SK-N-MC (cell line): ENCODE measurements around the gene GPM6B.

Source experiments
- EZH2 ChIP-seq: fragments of 200-600 bp; sonication (generic); IDR thresholded peaks from one replicate; pipeline ENCODE4 v1.6.1; 2017; ENCODE audit warnings: antibody characterized with exemption
- POLR2AphosphoS5 ChIP-seq: IDR thresholded peaks from 2 replicates; pipeline ENCODE4 v1.6.1; 2012; ENCODE audit warnings: mild to moderate bottlenecking, low read depth, low read length, borderline replicate concordance

- TF ChIP-seq POLR2AphosphoS5, result no peak
- TF ChIP-seq EZH2, result no peak
These were observed 39.0 kb upstream of the GPM6B start for GRCh38 chrX:13855689-13856450.
